ENCODE results near the gene NIT1. TPM values are rescaled to one million over a fixed set of nuclear protein-coding genes. Genes with fewer than 3 reads are reported as not detected.

The NIT1 gene
- total and polyA plus RNA-seq, 2 of the 13 experiments (the other 11 are each of a cell fraction or from before 2014, with no cell fraction given), result 22.7 to 31.0 TPM

- TF ChIP-seq ZNF280D (CRISPR knock-in tag; IDR thresholded peaks at IDR 0.05), result no peak
- 0 out of 2 replicates have a peak, but pooled peaks have one; percentile 52 for TF ChIP-seq ZNF713 (CRISPR knock-in tag; IDR thresholded peaks at IDR 0.05)
- TF ChIP-seq CCAR2 (optimal IDR thresholded peaks at IDR 0.05; ENCODE audit: low read depth, low read length), result no peak
- TF ChIP-seq, protein P1, sequence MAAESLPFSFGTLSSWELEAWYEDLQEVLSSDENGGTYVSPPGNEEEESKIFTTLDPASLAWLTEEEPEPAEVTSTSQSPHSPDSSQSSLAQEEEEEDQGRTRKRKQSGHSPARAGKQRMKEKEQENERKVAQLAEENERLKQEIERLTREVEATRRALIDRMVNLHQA (CRISPR knock-in tag; IDR thresholded peaks at IDR 0.05), result no peak
- TF ChIP-seq ZSCAN25 (CRISPR knock-in tag; IDR thresholded peaks at IDR 0.05), result peak; percentile 87
- TF ChIP-seq, protein P2, sequence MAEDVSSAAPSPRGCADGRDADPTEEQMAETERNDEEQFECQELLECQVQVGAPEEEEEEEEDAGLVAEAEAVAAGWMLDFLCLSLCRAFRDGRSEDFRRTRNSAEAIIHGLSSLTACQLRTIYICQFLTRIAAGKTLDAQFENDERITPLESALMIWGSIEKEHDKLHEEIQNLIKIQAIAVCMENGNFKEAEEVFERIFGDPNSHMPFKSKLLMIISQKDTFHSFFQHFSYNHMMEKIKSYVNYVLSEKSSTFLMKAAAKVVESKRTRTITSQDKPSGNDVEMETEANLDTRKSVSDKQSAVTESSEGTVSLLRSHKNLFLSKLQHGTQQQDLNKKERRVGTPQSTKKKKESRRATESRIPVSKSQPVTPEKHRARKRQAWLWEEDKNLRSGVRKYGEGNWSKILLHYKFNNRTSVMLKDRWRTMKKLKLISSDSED (CRISPR knock-in tag; IDR thresholded peaks at IDR 0.05), result no peak
- no peak for TF ChIP-seq NR3C1 (CRISPR knock-in tag; IDR thresholded peaks at IDR 0.05)
- no peak for TF ChIP-seq HHEX (CRISPR knock-in tag; IDR thresholded peaks at IDR 0.05)
- TF ChIP-seq, protein P3, sequence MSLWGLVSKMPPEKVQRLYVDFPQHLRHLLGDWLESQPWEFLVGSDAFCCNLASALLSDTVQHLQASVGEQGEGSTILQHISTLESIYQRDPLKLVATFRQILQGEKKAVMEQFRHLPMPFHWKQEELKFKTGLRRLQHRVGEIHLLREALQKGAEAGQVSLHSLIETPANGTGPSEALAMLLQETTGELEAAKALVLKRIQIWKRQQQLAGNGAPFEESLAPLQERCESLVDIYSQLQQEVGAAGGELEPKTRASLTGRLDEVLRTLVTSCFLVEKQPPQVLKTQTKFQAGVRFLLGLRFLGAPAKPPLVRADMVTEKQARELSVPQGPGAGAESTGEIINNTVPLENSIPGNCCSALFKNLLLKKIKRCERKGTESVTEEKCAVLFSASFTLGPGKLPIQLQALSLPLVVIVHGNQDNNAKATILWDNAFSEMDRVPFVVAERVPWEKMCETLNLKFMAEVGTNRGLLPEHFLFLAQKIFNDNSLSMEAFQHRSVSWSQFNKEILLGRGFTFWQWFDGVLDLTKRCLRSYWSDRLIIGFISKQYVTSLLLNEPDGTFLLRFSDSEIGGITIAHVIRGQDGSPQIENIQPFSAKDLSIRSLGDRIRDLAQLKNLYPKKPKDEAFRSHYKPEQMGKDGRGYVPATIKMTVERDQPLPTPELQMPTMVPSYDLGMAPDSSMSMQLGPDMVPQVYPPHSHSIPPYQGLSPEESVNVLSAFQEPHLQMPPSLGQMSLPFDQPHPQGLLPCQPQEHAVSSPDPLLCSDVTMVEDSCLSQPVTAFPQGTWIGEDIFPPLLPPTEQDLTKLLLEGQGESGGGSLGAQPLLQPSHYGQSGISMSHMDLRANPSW (CRISPR knock-in tag; IDR thresholded peaks at IDR 0.05; ENCODE audit: borderline replicate concordance), result no peak
- TF ChIP-seq YY1 (IDR thresholded peaks at IDR 0.05; ENCODE audit: insufficient read depth, insufficient replicate concordance, low read depth, low read length), result peak; percentile 52
- TF ChIP-seq NFE2L1 (CRISPR knock-in tag; IDR thresholded peaks at IDR 0.05; ENCODE audit: borderline replicate concordance), result no peak
- TF ChIP-seq TCF7 (IDR thresholded peaks at IDR 0.05; ENCODE audit: low read depth), result no peak
- no peak for TF ChIP-seq FOSL1 (CRISPR knock-in tag; IDR thresholded peaks at IDR 0.05; ENCODE audit: borderline replicate concordance)
- TF ChIP-seq DR1 (CRISPR knock-in tag; IDR thresholded peaks at IDR 0.05), result peak; percentile 75
- no peak for TF ChIP-seq EEA1 (CRISPR knock-in tag; IDR thresholded peaks at IDR 0.05; ENCODE audit: borderline replicate concordance)
- TF ChIP-seq SRSF9 (IDR thresholded peaks at IDR 0.05; ENCODE audit: borderline replicate concordance, insufficient read depth, low read depth, low read length, poor library complexity, severe bottlenecking), result no peak
- TF ChIP-seq, protein P4, sequence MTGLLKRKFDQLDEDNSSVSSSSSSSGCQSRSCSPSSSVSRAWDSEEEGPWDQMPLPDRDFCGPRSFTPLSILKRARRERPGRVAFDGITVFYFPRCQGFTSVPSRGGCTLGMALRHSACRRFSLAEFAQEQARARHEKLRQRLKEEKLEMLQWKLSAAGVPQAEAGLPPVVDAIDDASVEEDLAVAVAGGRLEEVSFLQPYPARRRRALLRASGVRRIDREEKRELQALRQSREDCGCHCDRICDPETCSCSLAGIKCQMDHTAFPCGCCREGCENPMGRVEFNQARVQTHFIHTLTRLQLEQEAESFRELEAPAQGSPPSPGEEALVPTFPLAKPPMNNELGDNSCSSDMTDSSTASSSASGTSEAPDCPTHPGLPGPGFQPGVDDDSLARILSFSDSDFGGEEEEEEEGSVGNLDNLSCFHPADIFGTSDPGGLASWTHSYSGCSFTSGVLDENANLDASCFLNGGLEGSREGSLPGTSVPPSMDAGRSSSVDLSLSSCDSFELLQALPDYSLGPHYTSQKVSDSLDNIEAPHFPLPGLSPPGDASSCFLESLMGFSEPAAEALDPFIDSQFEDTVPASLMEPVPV (CRISPR knock-in tag; IDR thresholded peaks at IDR 0.05), result 0 out of 2 replicates have a peak, but pooled peaks have one; percentile 27
- no peak for TF ChIP-seq NR2F6 (IDR thresholded peaks at IDR 0.05)
- TF ChIP-seq NR2F6 (CRISPR knock-in tag; IDR thresholded peaks at IDR 0.05), result no peak; the same call in 1 of the 2 replicates
- no peak for TF ChIP-seq TSC22D2 (CRISPR knock-in tag; IDR thresholded peaks at IDR 0.05; ENCODE audit: borderline replicate concordance)
These were observed 48.1 kb downstream of the NIT1 start, which contains the start of gene PPOX (continued) for GRCh38 chr1:161165742-161166668.
